Endothelial cell of umbilical vein (primary cell): ENCODE data around the gene SOX5. TPM values are rescaled to one million over a fixed set of nuclear protein-coding genes. Genes with fewer than 3 reads are reported as not detected.
"Not testable (repeated sequence)": the region's sequence is repeated elsewhere in the genome, so short reads cannot be mapped to it uniquely, and the experiment has no call there.

Experiments
- BruUV-seq: library from RNA; stranded (reverse); fragments of 400-500 nt; replicated peaks from 2 replicates; lab custom pipeline; 2021; lab: Mats Ljungman, UMichigan
- CTCF ChIA-PET: fragments of 300-600, 350-600 bp; sonication (Branson Sonifier 250); formaldehyde crosslinking; loops from one replicate; lab custom pipeline; 2021; ENCODE audit warnings: antibody characterized with exemption, inconsistent platforms; lab: Charles Lee
- POLR2A ChIA-PET: fragments of 300-600, 350-600 bp; sonication (Branson Sonifier 250); formaldehyde crosslinking; loops from one replicate; lab custom pipeline; 2021; ENCODE audit warnings: antibody characterized with exemption, inconsistent platforms; lab: Charles Lee
- DNase-seq: peaks from one replicate; pipeline ENCODE4 v3.0.0-alpha.2; 2011; ENCODE audit warnings: low read depth, low spot score
- FAIRE-seq: peaks from 2 replicates; lab custom pipeline; 2011; peaks lifted over from hg19 to GRCh38; lab: Jason Lieb, UNC
- H2AFZ ChIP-seq: 2 replicates; pipeline ENCODE4 v1.6.0; 2012; ENCODE audit warnings: low read depth, low read length, control low read depth, inconsistent platforms
- H3K27ac ChIP-seq: 2 replicates; pipeline ENCODE4 v1.5.1; 2011; ENCODE audit warnings: low read depth, mild to moderate bottlenecking, control low read depth, low read length, moderate library complexity; ENCODE audit not compliant: insufficient read depth
- H3K27me3 ChIP-seq, 2 experiments: 2 replicates each; pipeline versions ENCODE4 v1.6.0 to v1.6.1; 2011; ENCODE audit warnings: low read length in 2 of 2, mixed read lengths in 1 of 2; ENCODE audit not compliant: control insufficient read depth in 2 of 2, insufficient read depth in 2 of 2
- H3K36me3 ChIP-seq, 2 experiments: 2 replicates in 1 of 2; 3 replicates in 1 of 2; pipeline ENCODE4 v1.5.1; 2011; ENCODE audit warnings: low read length in 2 of 2, mild to moderate bottlenecking in 1 of 2, moderate library complexity in 1 of 2; ENCODE audit not compliant: control insufficient read depth in 2 of 2, insufficient read depth in 2 of 2; ENCODE audit errors: extremely low read depth in 1 of 2
- H3K4me1 ChIP-seq: 3 replicates; pipeline ENCODE4 v1.5.1; 2011; ENCODE audit warnings: mild to moderate bottlenecking, low read length; ENCODE audit not compliant: control insufficient read depth, insufficient read depth; ENCODE audit errors: extremely low read depth
- H3K4me2 ChIP-seq: 2 replicates; pipeline ENCODE4 v1.6.1; 2011; ENCODE audit warnings: low read length, control low read depth, mixed read lengths; ENCODE audit not compliant: insufficient read depth
- H3K4me3 ChIP-seq, 3 experiments: fragments of 200-600 bp in 1 of 3; sonication (generic), shearing (Covaris generic) in 1 of 3; replicated peaks in 1 of 3; 2 replicates each; pipeline ENCODE4 v1.5.1; 2011 to 2016; ENCODE audit warnings: control low read depth in 3 of 3, low read length in 3 of 3, mild to moderate bottlenecking in 2 of 3, inconsistent platforms in 1 of 3, low read depth in 1 of 3, moderate library complexity in 1 of 3; ENCODE audit not compliant: insufficient read depth in 1 of 3
- H3K79me2 ChIP-seq: 2 replicates; pipeline ENCODE4 v1.6.0; 2012; ENCODE audit warnings: low read length, inconsistent platforms; ENCODE audit not compliant: control insufficient read depth, insufficient read depth
- H3K9ac ChIP-seq: replicated peaks from 2 replicates; pipeline ENCODE3; 2011; ENCODE audit warnings: low read length, control low read depth; ENCODE audit not compliant: insufficient read depth; ENCODE audit errors: extremely low read depth
- H3K9me1 ChIP-seq: replicated peaks from 3 replicates; pipeline ENCODE4 v1.6.0; 2011; ENCODE audit warnings: mild to moderate bottlenecking, low read length; ENCODE audit not compliant: control insufficient read depth, insufficient read depth; ENCODE audit errors: extremely low read depth
- H3K9me3 ChIP-seq: replicated peaks from 2 replicates; pipeline ENCODE4 v1.5.1; 2012; ENCODE audit warnings: low read length, inconsistent platforms; ENCODE audit not compliant: control insufficient read depth, insufficient read depth
- H4K20me1 ChIP-seq: replicated peaks from 2 replicates; pipeline ENCODE3; 2011; ENCODE audit warnings: mild to moderate bottlenecking, low read length; ENCODE audit not compliant: control insufficient read depth, insufficient read depth; ENCODE audit errors: extremely low read depth
- EZH2 ChIP-seq: IDR thresholded peaks from 2 replicates; pipeline ENCODE4 v1.6.1; 2012; ENCODE audit warnings: borderline replicate concordance, low read depth, mild to moderate bottlenecking, moderate library complexity, low read length, inconsistent platforms; ENCODE audit not compliant: severe bottlenecking
- MYC ChIP-seq: IDR thresholded peaks from one replicate; pipeline ENCODE4 v1.6.1; 2011; ENCODE audit warnings: mild to moderate bottlenecking, low read depth, low read length
- POLR2A ChIP-seq: IDR thresholded peaks from 2 replicates; pipeline ENCODE4 v1.6.1; 2012; ENCODE audit warnings: low read depth, mild to moderate bottlenecking, control low read depth, low read length
- POLR2AphosphoS5 ChIP-seq: IDR thresholded peaks from 2 replicates; pipeline ENCODE4 v1.6.1; 2012; ENCODE audit warnings: low read depth, mild to moderate bottlenecking, control low read depth, low read length, moderate library complexity; ENCODE audit not compliant: insufficient read depth
- dilution Hi-C: fragments of 300-500 bp; cut with MboI; formaldehyde crosslinking; loops from one replicate; pipeline ENCODE4 v1.15.0; 2019; ENCODE audit warnings: low sequenced_read_pairs; ENCODE audit not compliant: extremely low pct_ligation_motif_present
- intact Hi-C: fragments of 100-400 bp; cut with micrococcal nuclease; formaldehyde crosslinking; loops from one replicate; pipeline ENCODE4 v1.10.0; 2022
- polyA plus RNA-seq, 4 experiments: library from polyadenylated mRNA; depleted of rRNA in 3 of 4; stranded (reverse) in 3 of 4; unstranded in 1 of 4; fragments of >200 nt; gene quantifications; 2 replicates each; pipeline versions ENCODE4 v1.2.1 to v1.2.3, GENCODE V29; 2011 to 2012; ENCODE audit warnings: missing spikeins in 1 of 4
- total RNA-seq: library from RNA; stranded (reverse); gene quantifications from 2 replicates; pipeline ENCODE4 v1.2.3, GENCODE V29; 2021

Gene SOX5
- total and polyA plus RNA-seq, 2 donors (not counting 3 experiments of a cell fraction or from before 2014, with no cell fraction given): 0.63 to 3.5 TPM

GRCh38 chr12:23493672-23494071, 455.8 kb downstream of the SOX5 start:
- dilution Hi-C loops: no loop called here
- no peaks in the 10 kb centered on the region for H4K20me1 ChIP-seq
- no peaks in the 10 kb centered on the region for H3K9me1 ChIP-seq
- no peak for DNase-seq
- H3K79me2 ChIP-seq: no peaks in the 10 kb centered on the region
- BruUV-seq: no TSS peak
- no peaks in the 10 kb centered on the region for H3K27me3 ChIP-seq
- no peak overlapping the region for H2AFZ ChIP-seq
- ChIA-PET POLR2A (no interaction called here), CTCF (no interaction called here)
- no peak overlapping the region for H3K9ac ChIP-seq
- H3K36me3 ChIP-seq: no peaks in the 10 kb centered on the region
- H3K4me1 ChIP-seq: no peaks in the 10 kb centered on the region
- no peak for FAIRE-seq
- intact Hi-C loops: loop anchor here (10.0 kb wide), 1 partner anchor 521 kb away; no protein-coding TSS in a partner anchor
- H3K9me3 ChIP-seq: no peaks in the 10 kb centered on the region
- H3K27ac ChIP-seq: no peak overlapping the region
- no peak overlapping the region for H3K4me2 ChIP-seq
- H3K4me3 ChIP-seq: no peak overlapping the region
- TF ChIP-seq MYC (no peak), EZH2 (no peak), POLR2A (no peak), POLR2AphosphoS5 (no peak)

- H3K27ac ChIP-seq, H3K9ac ChIP-seq, dilution Hi-C loops, H3K79me2 ChIP-seq, H3K9me1 ChIP-seq, H3K4me3 ChIP-seq, H3K4me1 ChIP-seq, H3K27me3 ChIP-seq, H3K36me3 ChIP-seq, CTCF ChIA-PET, DNase-seq, BruUV-seq, H4K20me1 ChIP-seq, POLR2A ChIA-PET, H2AFZ ChIP-seq, FAIRE-seq, H3K9me3 ChIP-seq, H3K4me2 ChIP-seq: not testable (repeated sequence)
- intact Hi-C loops: loop anchor here (10.0 kb wide), 1 partner anchor 524 kb away; no protein-coding TSS in a partner anchor
These were observed 458.4 kb downstream of the SOX5 start for GRCh38 chr12:23491029-23491428.
